H1 (cell line): ENCODE data around the gene SLC1A2. TPM values are rescaled to one million over a fixed set of nuclear protein-coding genes. Genes with fewer than 3 reads are reported as not detected.

ENCODE experiments used
- CTCF ChIA-PET: fragments of 300-600 bp; sonication (Branson Sonifier 250); formaldehyde crosslinking; loops from one replicate; lab custom pipeline; 2021; ENCODE audit not compliant: partially characterized antibody; lab: Charles Lee
- POLR2A ChIA-PET: fragments of 300-600 bp; sonication (Branson Sonifier 250); formaldehyde crosslinking; loops from one replicate; lab custom pipeline; 2021; ENCODE audit warnings: inconsistent platforms; ENCODE audit not compliant: partially characterized antibody; lab: Charles Lee
- DNase-seq, 2 experiments: peaks; one replicate each; pipeline versions ENCODE4 v3.0.0 to v3.0.0-alpha.2; 2010 to 2022; ENCODE audit warnings: low spot score in 2 of 2, low read depth in 1 of 2, mixed read lengths in 1 of 2
- FAIRE-seq: peaks from 2 replicates; lab custom pipeline; 2011; peaks lifted over from hg19 to GRCh38; lab: Jason Lieb, UNC
- H2AFZ ChIP-seq: 2 replicates; pipeline ENCODE4 v1.8.1; 2012; ENCODE audit warnings: low read length, inconsistent platforms
- H2AK5ac ChIP-seq: 2 replicates; pipeline ENCODE4 v1.6.1; 2013; ENCODE audit warnings: low read depth, low read length
- H2BK120ac ChIP-seq: replicated peaks from 2 replicates; pipeline ENCODE3; 2013; ENCODE audit warnings: low read depth, low read length, inconsistent platforms
- H2BK12ac ChIP-seq: 2 replicates; pipeline ENCODE4 v1.6.1; 2013; ENCODE audit warnings: low read depth, low read length
- H2BK15ac ChIP-seq: 2 replicates; pipeline ENCODE4 v1.6.1; 2013; ENCODE audit warnings: low read length
- H2BK20ac ChIP-seq: 2 replicates; pipeline ENCODE4 v1.6.1; 2013; ENCODE audit warnings: low read length
- H2BK5ac ChIP-seq: 2 replicates; pipeline ENCODE4 v1.6.1; 2013; ENCODE audit warnings: low read depth, low read length
- H3K14ac ChIP-seq: 2 replicates; pipeline ENCODE4 v1.6.1; 2013; ENCODE audit warnings: inconsistent platforms; ENCODE audit not compliant: insufficient read length
- H3K18ac ChIP-seq: 2 replicates; pipeline ENCODE4 v1.6.1; 2013; ENCODE audit warnings: low read length; ENCODE audit errors: extremely low read depth
- H3K23ac ChIP-seq: 2 replicates; pipeline ENCODE4 v1.6.1; 2013; ENCODE audit warnings: inconsistent platforms; ENCODE audit not compliant: insufficient read length
- H3K23me2 ChIP-seq: 2 replicates; pipeline ENCODE4 v1.6.1; 2013; ENCODE audit warnings: low read depth, low read length
- H3K27ac ChIP-seq: 2 replicates; pipeline ENCODE4 v1.6.1; 2011; ENCODE audit warnings: low read depth, low read length, inconsistent platforms
- H3K27me3 ChIP-seq, 4 experiments: replicated peaks in 1 of 4; 1 replicate in 1 of 4; 2 replicates in 3 of 4; pipeline versions ENCODE4 v1.6.1 to v1.8.1; 2011 to 2013; ENCODE audit warnings: low read length in 3 of 4, mild to moderate bottlenecking in 3 of 4, inconsistent platforms in 2 of 4, mixed read lengths in 2 of 4, moderate library complexity in 1 of 4; ENCODE audit not compliant: control insufficient read depth in 3 of 4, insufficient read depth in 3 of 4; ENCODE audit errors: extremely low read depth in 1 of 4
- H3K36me3 ChIP-seq, 4 experiments: 2 replicates each; pipeline versions ENCODE4 v1.6.1 to v1.8.1; 2011 to 2013; ENCODE audit warnings: mild to moderate bottlenecking in 4 of 4, low read length in 3 of 4, moderate library complexity in 2 of 4, control low read depth in 1 of 4, inconsistent platforms in 1 of 4; ENCODE audit not compliant: insufficient read depth in 4 of 4, control insufficient read depth in 2 of 4
- H3K4ac ChIP-seq: replicated peaks from 2 replicates; pipeline ENCODE3; 2013; ENCODE audit warnings: low read length, low read depth, mixed read lengths, inconsistent platforms; ENCODE audit not compliant: insufficient read length
- H3K4me1 ChIP-seq, 4 experiments: replicated peaks in 1 of 4; 1 replicate in 1 of 4; 2 replicates in 3 of 4; pipeline versions ENCODE4 v1.6.1 to v1.8.1; 2011 to 2013; ENCODE audit warnings: low read length in 3 of 4, inconsistent platforms in 2 of 4, mixed read lengths in 1 of 4; ENCODE audit not compliant: insufficient read depth in 4 of 4, control insufficient read depth in 3 of 4
- H3K4me2 ChIP-seq, 2 experiments: 2 replicates each; pipeline versions ENCODE4 v1.6.1 to v1.8.1; 2011 to 2013; ENCODE audit warnings: low read depth in 2 of 2, low read length in 2 of 2, control low read depth in 1 of 2, inconsistent platforms in 1 of 2, mild to moderate bottlenecking in 1 of 2; ENCODE audit not compliant: insufficient read depth in 1 of 2
- H3K4me3 ChIP-seq, 4 experiments: fragments of 200-600, 300-600 bp in 1 of 4; sonication (generic), shearing (Covaris generic), sonication (Bioruptor Twin) in 1 of 4; 2 replicates each; pipeline versions ENCODE4 v1.5.1 to v1.8.1; 2011 to 2016; ENCODE audit warnings: low read length in 4 of 4, low read depth in 3 of 4, control low read depth in 2 of 4, inconsistent platforms in 2 of 4, mild to moderate bottlenecking in 2 of 4, mixed read lengths in 1 of 4, moderate library complexity in 1 of 4; ENCODE audit not compliant: insufficient read depth in 2 of 4; ENCODE audit errors: extremely low read depth in 1 of 4
- H3K56ac ChIP-seq: replicated peaks from 2 replicates; pipeline ENCODE3; 2013; ENCODE audit warnings: low read depth, mild to moderate bottlenecking, mixed read lengths, low read length, inconsistent platforms; ENCODE audit not compliant: insufficient read length
- H3K79me1 ChIP-seq: 2 replicates; pipeline ENCODE4 v1.6.1; 2013; ENCODE audit warnings: low read depth, low read length, control low read depth
- H3K79me2 ChIP-seq, 2 experiments: 2 replicates each; pipeline versions ENCODE4 v1.6.1 to v1.8.1; 2012 to 2013; ENCODE audit warnings: low read length in 2 of 2, mild to moderate bottlenecking in 2 of 2, inconsistent platforms in 1 of 2; ENCODE audit not compliant: insufficient read depth in 2 of 2, control insufficient read depth in 1 of 2
- H3K9ac ChIP-seq, 4 experiments: replicated peaks in 1 of 4; 1 replicate in 1 of 4; 2 replicates in 3 of 4; pipeline versions ENCODE4 v1.6.1 to v1.8.1; 2011 to 2013; ENCODE audit warnings: low read depth in 3 of 4, low read length in 3 of 4, control low read depth in 2 of 4, mild to moderate bottlenecking in 2 of 4, moderate library complexity in 2 of 4, inconsistent platforms in 1 of 4; ENCODE audit errors: extremely low read depth in 1 of 4
- H3K9me3 ChIP-seq, 2 experiments: 2 replicates each; pipeline versions ENCODE4 v1.6.1 to v1.8.1; 2012 to 2013; ENCODE audit warnings: mild to moderate bottlenecking in 2 of 2, moderate library complexity in 2 of 2, control low read depth in 1 of 2, inconsistent platforms in 1 of 2, low read depth in 1 of 2, low read length in 1 of 2, mixed read lengths in 1 of 2; ENCODE audit not compliant: insufficient read depth in 2 of 2
- H4K20me1 ChIP-seq, 2 experiments: replicated peaks in 1 of 2; 2 replicates each; pipeline versions ENCODE3 to v1.8.1; 2011 to 2013; ENCODE audit warnings: inconsistent platforms in 2 of 2, low read length in 2 of 2, mild to moderate bottlenecking in 1 of 2; ENCODE audit not compliant: insufficient read depth in 2 of 2, control insufficient read depth in 1 of 2
- H4K5ac ChIP-seq: 2 replicates; pipeline ENCODE4 v1.6.1; 2013; ENCODE audit warnings: low read length, low read depth, mixed read lengths, inconsistent platforms; ENCODE audit not compliant: insufficient read length
- H4K8ac ChIP-seq: 2 replicates; pipeline ENCODE4 v1.8.0; 2013; ENCODE audit warnings: mild to moderate bottlenecking, moderate library complexity, low read length, inconsistent platforms; ENCODE audit not compliant: insufficient read depth; ENCODE audit errors: extremely low read depth
- H4K91ac ChIP-seq: replicated peaks from 2 replicates; pipeline ENCODE3; 2013; ENCODE audit warnings: low read length, mixed read lengths, inconsistent platforms; ENCODE audit not compliant: insufficient read length
- BACH1 ChIP-seq: IDR thresholded peaks from 2 replicates; pipeline ENCODE4 v1.6.1; 2012; ENCODE audit warnings: low read length, improper control_type of control experiment
- CHD2 ChIP-seq: IDR thresholded peaks from 2 replicates; pipeline ENCODE4 v1.6.1; 2012; ENCODE audit warnings: low read length, improper control_type of control experiment
- CREB1 ChIP-seq: IDR thresholded peaks from 2 replicates; pipeline ENCODE4 v1.6.1; 2012; ENCODE audit warnings: inconsistent platforms
- POLR2AphosphoS5 ChIP-seq: IDR thresholded peaks from 2 replicates; pipeline ENCODE4 v1.6.1; 2011; ENCODE audit warnings: low read depth, low read length
- POU5F1 ChIP-seq: IDR thresholded peaks from 2 replicates; pipeline ENCODE4 v1.6.1; 2011; ENCODE audit warnings: low read depth, mild to moderate bottlenecking, low read length, moderate library complexity
- RAD21 ChIP-seq, 2 experiments: IDR thresholded peaks in 1 of 2; conservative IDR thresholded peaks in 1 of 2; 2 replicates each; pipeline ENCODE4 v1.6.1; 2011; ENCODE audit warnings: low read depth in 2 of 2, low read length in 2 of 2, improper control_type of control experiment in 1 of 2, inconsistent platforms in 1 of 2, mild to moderate bottlenecking in 1 of 2, moderate library complexity in 1 of 2
- SAP30 ChIP-seq: fragments of 300-600 bp; sonication (generic); IDR thresholded peaks from 2 replicates; pipeline ENCODE4 v1.7.1; 2012; ENCODE audit warnings: low read length, moderate library complexity, mild to moderate bottlenecking, inconsistent platforms; ENCODE audit not compliant: insufficient read depth, insufficient replicate concordance
- WGBS, 2 experiments: shearing (Covaris generic) in 1 of 2; methylation state at CpG; one replicate each; pipeline versions ENCODE4 v1.1.6 to v1.1.7; 2013 to 2015; ENCODE audit warnings: low lambda C conversion rate in 2 of 2, mixed read lengths in 2 of 2, inconsistent platforms in 1 of 2, low coverage in 1 of 2, missing lambda C conversion rate in 1 of 2; ENCODE audit not compliant: insufficient replicate concordance in 2 of 2, insufficient coverage in 1 of 2, insufficient read length in 1 of 2; ENCODE audit errors: extremely low coverage in 1 of 2, missing lambda C conversion rate in 1 of 2; 5-methylcytosine and 5-hydroxymethylcytosine counted together
- polyA plus RNA-seq, 7 experiments: library from polyadenylated mRNA; depleted of rRNA in 3 of 7; stranded (reverse) in 5 of 7; unstranded in 2 of 7; fragments of >200 nt in 5 of 7; fragments of 200-250 nt in 2 of 7; gene quantifications; 1 replicate in 5 of 7; 2 replicates in 1 of 7; 4 replicates in 1 of 7; pipeline versions ENCODE4 v1.2.1 to v1.2.3, GENCODE V29; 2011 to 2013; ENCODE audit warnings: missing spikeins in 2 of 7, mixed read lengths in 2 of 7
- total RNA-seq: library from RNA; stranded (reverse); fragmentation: NEBNext Ultra II Directional; extraction: Animal tissue kit (Norgen Biotek cat#: 25700); gene quantifications from 2 replicates; pipeline ENCODE4 v1.2.1, GENCODE V29; 2021
- TF ChIP-seq, protein P1 (sequence below), 3 experiments: IDR thresholded peaks; 1 replicate in 2 of 3; 2 replicates in 1 of 3; pipeline versions ENCODE4 v1.5.1 to v1.6.1; 2011; ENCODE audit warnings: low read length in 3 of 3, mild to moderate bottlenecking in 3 of 3, inconsistent platforms in 2 of 3, low read depth in 1 of 3, moderate library complexity in 1 of 3; ENCODE audit not compliant: insufficient read depth in 1 of 3; ENCODE audit errors: control extremely low read depth in 1 of 3

SLC1A2 gene
- total and polyA plus RNA-seq, 2 of the 8 experiments (the other 6 are each of a cell fraction or from before 2014, with no cell fraction given), result 0.57 to 1.2 TPM

DNA sequence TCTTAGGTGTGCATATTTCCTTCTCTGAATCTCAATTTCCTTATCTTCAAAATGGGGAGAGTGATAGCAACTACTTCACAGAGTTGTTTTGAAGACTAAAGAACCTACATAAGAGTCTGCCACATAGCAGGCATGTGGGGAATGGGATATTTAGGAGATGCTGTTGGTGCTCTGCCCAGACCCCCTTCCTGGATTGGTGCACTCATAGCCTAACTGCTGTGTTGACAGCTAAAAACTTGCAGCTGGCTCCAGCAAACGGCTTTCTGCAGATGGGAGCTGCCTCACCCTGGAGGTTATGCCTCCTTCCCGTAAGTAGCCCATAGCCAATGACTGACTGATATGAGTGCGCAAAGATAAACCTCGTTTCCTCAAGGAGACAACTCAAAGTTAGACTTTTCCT lies 174.3 kb downstream of the SLC1A2 start:
- Histone ChIP-seq H3K4me3 (no peak overlapping the region), H3K36me3 (no peaks in the 10 kb centered on the region), H3K79me2 (no peaks in the 10 kb centered on the region), H3K27ac (no peak overlapping the region), H3K4ac (no peak overlapping the region), H2AFZ (no peak overlapping the region), H3K4me2 (no peak overlapping the region), H3K79me1 (no peaks in the 10 kb centered on the region), H3K4me1 (no peaks in the 10 kb centered on the region), H2BK12ac (no peak overlapping the region), H2BK5ac (no peak overlapping the region), H4K5ac (no peak overlapping the region), H4K91ac (no peak overlapping the region), H4K20me1 (no peaks in the 10 kb centered on the region), H3K9me3 (no peaks in the 10 kb centered on the region), H2BK120ac (no peak overlapping the region), H3K23me2 (no peaks in the 10 kb centered on the region), H2BK20ac (no peak overlapping the region), H2AK5ac (no peak overlapping the region), H3K23ac (no peak overlapping the region), H4K8ac (no peak overlapping the region), H3K9ac (no peak overlapping the region), H2BK15ac (no peak overlapping the region), H3K14ac (no peak overlapping the region), H3K27me3 (no peaks in the 10 kb centered on the region; a peak in 1 of 7 replicates), H3K18ac (no peak overlapping the region), H3K56ac (no peak overlapping the region)
- 89% methylated on average over 4 of the region's 4 CpGs; no CpG with 5 or more reads in 1 of the 2 experiments for WGBS, 2 experiments
- ChIA-PET CTCF (interaction anchor here (0.7 to 1.5 kb wide), 6 partner anchors 10 to 258 kb away, joined by 3 read pairs; no protein-coding TSS in a partner anchor), POLR2A (no interaction called here)
- no peak for DNase-seq
- TF ChIP-seq CHD2, result no peak
- TF ChIP-seq POLR2AphosphoS5, result no peak
- no peak for TF ChIP-seq SAP30
- TF ChIP-seq POU5F1, result no peak
- TF ChIP-seq RAD21 (IDR thresholded peaks at IDR 0.05 in 1 of 2, conservative IDR thresholded peaks at IDR 0.05 in 1 of 2; ENCODE audit: low read depth in 2 of 2, low read length in 2 of 2), result no peak
- TF ChIP-seq BACH1, result no peak
- TF ChIP-seq, protein P1, sequence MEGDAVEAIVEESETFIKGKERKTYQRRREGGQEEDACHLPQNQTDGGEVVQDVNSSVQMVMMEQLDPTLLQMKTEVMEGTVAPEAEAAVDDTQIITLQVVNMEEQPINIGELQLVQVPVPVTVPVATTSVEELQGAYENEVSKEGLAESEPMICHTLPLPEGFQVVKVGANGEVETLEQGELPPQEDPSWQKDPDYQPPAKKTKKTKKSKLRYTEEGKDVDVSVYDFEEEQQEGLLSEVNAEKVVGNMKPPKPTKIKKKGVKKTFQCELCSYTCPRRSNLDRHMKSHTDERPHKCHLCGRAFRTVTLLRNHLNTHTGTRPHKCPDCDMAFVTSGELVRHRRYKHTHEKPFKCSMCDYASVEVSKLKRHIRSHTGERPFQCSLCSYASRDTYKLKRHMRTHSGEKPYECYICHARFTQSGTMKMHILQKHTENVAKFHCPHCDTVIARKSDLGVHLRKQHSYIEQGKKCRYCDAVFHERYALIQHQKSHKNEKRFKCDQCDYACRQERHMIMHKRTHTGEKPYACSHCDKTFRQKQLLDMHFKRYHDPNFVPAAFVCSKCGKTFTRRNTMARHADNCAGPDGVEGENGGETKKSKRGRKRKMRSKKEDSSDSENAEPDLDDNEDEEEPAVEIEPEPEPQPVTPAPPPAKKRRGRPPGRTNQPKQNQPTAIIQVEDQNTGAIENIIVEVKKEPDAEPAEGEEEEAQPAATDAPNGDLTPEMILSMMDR (IDR thresholded peaks at IDR 0.05; ENCODE audit: control extremely low read depth in 1 of 3, insufficient read depth in 1 of 3, low read depth in 1 of 3, low read length in 3 of 3), result no peak
- no peak for TF ChIP-seq CREB1
- no peak for FAIRE-seq
